ENCODE measurements around the gene RPL10A.

The RPL10A gene

GRCh38 chr6:35473075-35473849 is 5.1 kb downstream of the RPL10A start:
- no peak; the same call in 1 of the 2 replicates for TF ChIP-seq JUND (IDR thresholded peaks at IDR 0.05; ENCODE audit: low read depth)
- in situ Hi-C loops (cut with HindIII; ENCODE audit: low pct_unique_long_range_greater_than_20kb, low sequenced_read_pairs) = no loop called here
- no peak for DNase-seq (ENCODE audit: low read depth in 1 of 2, low spot score in 1 of 2)

DNA sequence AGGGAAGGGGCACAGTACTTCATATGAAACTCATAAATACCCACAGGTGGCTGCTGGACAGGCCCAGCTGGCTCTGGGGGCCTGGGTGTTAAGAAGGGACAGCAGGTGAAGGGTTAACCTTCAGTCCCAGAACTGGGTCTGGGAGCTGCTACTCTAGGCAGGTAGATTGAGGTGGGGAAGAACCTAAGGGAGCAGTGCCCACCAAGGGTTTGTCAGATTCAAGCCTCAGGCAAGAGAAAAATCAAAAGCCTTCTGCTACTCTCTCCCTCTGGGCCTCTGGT is 5.6 kb downstream of the RPL10A start:
- DNase-seq (ENCODE audit: low read depth in 1 of 2, low spot score in 1 of 2) = no peak
- in situ Hi-C loops (cut with HindIII; ENCODE audit: low pct_unique_long_range_greater_than_20kb, low sequenced_read_pairs) = no loop called here
- no peak for TF ChIP-seq JUND (IDR thresholded peaks at IDR 0.05; ENCODE audit: low read depth)

DNA sequence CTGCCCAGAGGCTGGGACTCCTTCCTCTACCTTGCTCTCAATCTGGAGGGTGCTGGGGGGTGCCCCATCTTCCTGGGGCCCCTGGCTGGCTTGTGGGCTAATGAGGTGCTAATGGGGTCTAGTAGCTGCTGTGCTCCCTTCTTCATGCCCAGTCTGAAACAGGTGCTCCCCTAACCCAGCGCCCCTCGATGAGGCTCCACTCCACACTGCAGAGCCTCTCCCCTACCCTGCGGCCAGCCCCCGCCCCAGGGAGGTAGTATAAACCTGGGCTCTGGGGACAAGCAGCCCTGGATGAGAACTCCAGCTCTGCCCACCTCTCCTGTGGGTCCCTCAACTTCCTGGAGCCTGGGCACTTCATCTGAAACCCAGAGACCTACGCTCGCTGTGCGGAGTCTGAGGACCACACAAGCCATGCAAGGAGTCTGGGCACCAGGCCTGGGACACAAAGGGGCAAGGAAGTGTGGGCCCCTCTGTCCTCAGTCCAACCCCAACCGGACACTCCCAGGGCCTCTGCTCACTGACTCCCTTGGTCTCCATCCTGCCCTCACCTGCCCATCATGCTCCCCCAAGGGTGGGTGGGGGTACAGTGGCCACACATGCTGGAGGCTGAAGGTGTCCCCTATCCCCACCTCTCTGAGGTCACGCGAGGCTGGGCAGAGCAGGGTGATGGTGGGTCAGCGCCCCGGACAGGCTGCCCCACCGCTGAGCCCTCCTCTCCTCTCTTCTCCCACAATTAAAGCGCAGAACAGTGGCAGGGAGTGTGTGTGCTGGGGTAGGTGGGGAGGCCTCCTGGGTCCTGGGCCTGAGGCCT is 6.1 kb downstream of the RPL10A start:
- TF ChIP-seq JUND (IDR thresholded peaks at IDR 0.05; ENCODE audit: low read depth) = no peak
- in situ Hi-C loops (cut with HindIII; ENCODE audit: low pct_unique_long_range_greater_than_20kb, low sequenced_read_pairs) = no loop called here
- DNase-seq (ENCODE audit: low read depth in 1 of 2, low spot score in 1 of 2) = no peak

GRCh38 chr6:35474942-35475570 is 6.9 kb downstream of the RPL10A start:
- TF ChIP-seq JUND (IDR thresholded peaks at IDR 0.05; ENCODE audit: low read depth) = no peak
- in situ Hi-C loops (cut with HindIII; ENCODE audit: low pct_unique_long_range_greater_than_20kb, low sequenced_read_pairs) = no loop called here
- no peak for DNase-seq (ENCODE audit: low read depth in 1 of 2, low spot score in 1 of 2)

- in situ Hi-C loops (cut with HindIII; ENCODE audit: low pct_unique_long_range_greater_than_20kb, low sequenced_read_pairs) = no loop called here
These were observed 7.4 kb downstream of the RPL10A start for GRCh38 chr6:35475573-35475972.

DNA sequence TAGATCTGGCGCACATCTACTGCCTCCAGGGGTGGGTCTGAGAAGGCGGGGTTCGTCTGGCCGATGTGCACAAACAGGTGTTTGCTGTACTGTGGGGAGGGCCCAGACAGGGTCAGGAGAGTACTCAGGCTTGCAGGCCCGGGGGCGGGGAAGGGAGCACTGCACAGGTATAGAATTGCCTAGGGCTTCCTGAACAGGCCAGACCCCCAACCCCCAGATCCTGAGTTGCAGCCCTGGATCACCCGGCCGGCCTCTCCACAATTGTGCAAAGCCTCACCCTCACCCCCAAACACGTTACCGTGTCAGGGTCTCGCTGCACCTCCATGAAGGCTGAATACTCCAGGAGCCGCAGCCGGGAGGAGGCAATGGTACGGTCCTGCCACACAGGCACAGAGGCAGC is 7.8 kb downstream of the RPL10A start:
- no peak for TF ChIP-seq JUND (IDR thresholded peaks at IDR 0.05; ENCODE audit: low read depth)
- in situ Hi-C loops (cut with HindIII; ENCODE audit: low pct_unique_long_range_greater_than_20kb, low sequenced_read_pairs) = no loop called here
- no peak for DNase-seq (ENCODE audit: low read depth in 1 of 2, low spot score in 1 of 2)

More at GRCh38 chr6:35475573-35475972, 7.4 kb downstream of the RPL10A start:
- TF ChIP-seq JUND (IDR thresholded peaks at IDR 0.05; ENCODE audit: low read depth) = no peak
- no peak for DNase-seq (ENCODE audit: low read depth in 1 of 2, low spot score in 1 of 2)

GRCh38 chr6:35477028-35477427 is 8.8 kb downstream of the RPL10A start:
- DNase-seq (ENCODE audit: low read depth in 1 of 2, low spot score in 1 of 2) = no peak
- no peak for TF ChIP-seq JUND (IDR thresholded peaks at IDR 0.05; ENCODE audit: low read depth)
- in situ Hi-C loops (cut with HindIII; ENCODE audit: low pct_unique_long_range_greater_than_20kb, low sequenced_read_pairs) = no loop called here

DNA sequence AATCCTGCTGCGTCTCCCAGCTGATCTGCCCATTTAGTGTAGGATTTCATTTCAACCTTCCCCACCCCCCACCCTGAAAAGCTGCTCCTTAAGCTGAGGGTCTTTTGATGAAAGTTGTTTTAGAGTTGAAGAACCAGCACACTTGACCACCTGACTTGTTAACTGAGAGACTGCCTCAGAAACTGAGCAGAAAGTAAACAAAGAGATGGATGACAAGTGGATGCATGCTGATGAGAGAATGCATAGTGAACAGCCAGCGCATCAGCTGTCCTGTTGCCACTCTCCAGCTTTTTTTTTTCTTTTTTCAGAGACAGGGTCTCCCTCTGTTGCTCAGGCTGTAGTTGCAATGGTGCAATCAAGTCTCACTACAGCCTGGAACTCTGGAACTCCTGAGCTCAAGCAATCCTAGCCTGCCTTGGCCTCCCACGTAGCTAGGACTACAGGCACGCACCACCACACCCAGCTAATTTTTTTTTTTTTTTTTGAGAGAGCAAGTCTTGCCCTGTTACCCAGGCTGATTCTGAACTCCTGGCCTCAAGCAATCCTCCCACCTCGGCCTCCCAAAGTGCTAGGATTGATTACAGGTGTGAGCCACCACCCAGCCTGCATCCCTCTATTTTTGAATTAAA is 9.5 kb downstream of the RPL10A start:
- in situ Hi-C loops (cut with HindIII; ENCODE audit: low pct_unique_long_range_greater_than_20kb, low sequenced_read_pairs) = no loop called here
- no peak for DNase-seq (ENCODE audit: low read depth in 1 of 2, low spot score in 1 of 2)
- no peak for TF ChIP-seq JUND (IDR thresholded peaks at IDR 0.05; ENCODE audit: low read depth)

DNA sequence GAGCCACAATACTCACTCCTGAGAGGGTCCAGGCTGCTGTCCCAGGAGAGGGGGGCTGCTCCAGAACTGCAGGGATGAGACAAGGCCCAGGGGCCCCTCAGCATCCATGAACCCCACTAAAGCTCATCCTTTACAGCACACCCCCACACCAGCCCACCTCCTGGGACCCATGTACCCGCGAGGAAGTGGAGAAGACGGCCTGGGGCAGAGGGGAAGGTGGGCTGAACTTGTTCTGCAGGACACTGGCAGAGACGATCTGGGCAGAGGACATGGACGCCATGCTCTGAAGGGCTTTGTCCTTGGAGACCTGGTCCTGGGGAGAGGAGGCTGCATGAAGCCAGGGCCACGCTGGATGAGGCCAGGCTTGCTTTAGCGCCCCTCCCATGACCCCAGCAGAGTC is 10.1 kb downstream of the RPL10A start:
- DNase-seq (ENCODE audit: low read depth in 1 of 2, low spot score in 1 of 2) = no peak
- TF ChIP-seq JUND (IDR thresholded peaks at IDR 0.05; ENCODE audit: low read depth) = no peak
- in situ Hi-C loops (cut with HindIII; ENCODE audit: low pct_unique_long_range_greater_than_20kb, low sequenced_read_pairs) = no loop called here

DNA sequence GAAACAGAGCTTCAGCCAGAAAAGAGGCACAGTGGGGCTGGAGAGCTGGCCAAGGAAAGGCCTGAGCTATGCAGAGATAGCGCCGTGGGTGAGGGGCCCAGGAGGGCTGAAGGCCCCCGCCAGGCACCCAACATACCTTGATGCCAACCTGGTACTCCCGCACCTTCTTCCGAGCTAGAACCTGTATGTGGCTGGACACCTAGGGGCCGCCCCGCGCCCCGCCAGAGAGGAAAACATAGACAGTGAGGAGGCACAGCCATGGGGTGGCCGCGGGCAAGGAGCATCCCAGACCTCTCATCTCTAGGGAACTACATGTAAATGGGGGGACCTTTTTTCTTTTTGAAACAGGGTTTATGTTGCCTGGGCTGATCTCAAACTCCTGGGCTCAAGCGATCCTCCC is 12.0 kb downstream of the RPL10A start:
- in situ Hi-C loops (cut with HindIII; ENCODE audit: low pct_unique_long_range_greater_than_20kb, low sequenced_read_pairs) = no loop called here
- DNase-seq (ENCODE audit: low read depth in 1 of 2, low spot score in 1 of 2) = no peak
- TF ChIP-seq JUND (IDR thresholded peaks at IDR 0.05; ENCODE audit: low read depth) = no peak

- in situ Hi-C loops (cut with HindIII; ENCODE audit: low pct_unique_long_range_greater_than_20kb, low sequenced_read_pairs) = no loop called here
- DNase-seq (ENCODE audit: low read depth in 1 of 2, low spot score in 1 of 2) = no peak
- TF ChIP-seq JUND (IDR thresholded peaks at IDR 0.05; ENCODE audit: low read depth) = no peak
These were observed 13.0 kb downstream of the RPL10A start for GRCh38 chr6:35481226-35481625.

DNA sequence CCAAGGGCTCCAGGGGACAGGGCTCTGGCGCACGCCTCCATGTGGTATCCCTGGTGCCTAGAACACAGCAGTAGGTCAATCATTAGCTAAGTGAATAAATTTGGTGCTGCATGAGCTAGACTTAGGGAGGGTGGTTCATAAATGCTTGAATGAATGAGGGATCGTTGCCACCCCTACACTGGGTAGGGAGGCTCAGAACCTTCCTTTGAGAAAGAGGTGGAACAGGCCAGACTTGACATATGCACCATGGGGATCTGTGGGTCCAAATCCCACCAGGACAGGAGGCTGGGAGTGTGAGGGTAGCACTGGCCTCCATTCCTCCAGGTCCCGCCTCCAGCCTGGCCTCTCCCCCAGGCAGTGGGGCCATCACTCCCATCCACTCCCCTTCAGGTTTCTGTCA is 14.9 kb downstream of the RPL10A start:
- DNase-seq (ENCODE audit: low read depth in 1 of 2, low spot score in 1 of 2) = no peak
- TF ChIP-seq JUND (IDR thresholded peaks at IDR 0.05; ENCODE audit: low read depth) = no peak
- in situ Hi-C loops (cut with HindIII; ENCODE audit: low pct_unique_long_range_greater_than_20kb, low sequenced_read_pairs) = no loop called here

DNA sequence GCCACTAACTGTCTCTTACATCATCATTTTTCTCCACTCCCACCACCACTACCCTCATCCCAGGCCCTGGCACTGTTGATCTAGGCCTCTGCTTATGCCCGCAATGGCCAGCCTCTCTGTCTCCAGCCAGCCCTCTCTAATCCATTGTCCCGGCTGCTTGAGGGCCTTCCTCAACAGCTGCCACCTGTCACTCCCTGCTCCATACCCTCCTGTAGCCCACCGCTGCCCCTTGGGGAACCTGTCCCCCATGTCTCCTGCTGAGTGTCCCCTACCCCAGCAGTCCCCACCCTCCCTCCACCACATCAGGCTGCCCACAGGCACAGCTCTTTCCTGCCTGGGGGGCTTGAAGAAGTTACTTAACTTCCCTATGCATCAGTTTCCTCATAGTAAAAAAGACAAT is 15.3 kb downstream of the RPL10A start:
- in situ Hi-C loops (cut with HindIII; ENCODE audit: low pct_unique_long_range_greater_than_20kb, low sequenced_read_pairs) = no loop called here
- TF ChIP-seq JUND (IDR thresholded peaks at IDR 0.05; ENCODE audit: low read depth) = no peak
- DNase-seq (ENCODE audit: low read depth in 1 of 2, low spot score in 1 of 2) = no peak
